Measurements from ENCODE around the gene CYP2C8.
"Not testable (repeated sequence)": the region's sequence is repeated elsewhere in the genome, so short reads cannot be mapped to it uniquely, and the experiment has no call there.

The CYP2C8 gene

GRCh38 chr10:95069286-95069685 lies at the start of gene CYP2C8:
TSS of gene CYP2C8 (minus strand) at chr10:95069497. CDS start at chr10:95069402, 95 bp downstream.
- DNase-seq (ENCODE audit: extremely low spot score): no peak
- TF ChIP-seq, protein P1, sequence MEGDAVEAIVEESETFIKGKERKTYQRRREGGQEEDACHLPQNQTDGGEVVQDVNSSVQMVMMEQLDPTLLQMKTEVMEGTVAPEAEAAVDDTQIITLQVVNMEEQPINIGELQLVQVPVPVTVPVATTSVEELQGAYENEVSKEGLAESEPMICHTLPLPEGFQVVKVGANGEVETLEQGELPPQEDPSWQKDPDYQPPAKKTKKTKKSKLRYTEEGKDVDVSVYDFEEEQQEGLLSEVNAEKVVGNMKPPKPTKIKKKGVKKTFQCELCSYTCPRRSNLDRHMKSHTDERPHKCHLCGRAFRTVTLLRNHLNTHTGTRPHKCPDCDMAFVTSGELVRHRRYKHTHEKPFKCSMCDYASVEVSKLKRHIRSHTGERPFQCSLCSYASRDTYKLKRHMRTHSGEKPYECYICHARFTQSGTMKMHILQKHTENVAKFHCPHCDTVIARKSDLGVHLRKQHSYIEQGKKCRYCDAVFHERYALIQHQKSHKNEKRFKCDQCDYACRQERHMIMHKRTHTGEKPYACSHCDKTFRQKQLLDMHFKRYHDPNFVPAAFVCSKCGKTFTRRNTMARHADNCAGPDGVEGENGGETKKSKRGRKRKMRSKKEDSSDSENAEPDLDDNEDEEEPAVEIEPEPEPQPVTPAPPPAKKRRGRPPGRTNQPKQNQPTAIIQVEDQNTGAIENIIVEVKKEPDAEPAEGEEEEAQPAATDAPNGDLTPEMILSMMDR (IDR thresholded peaks at IDR 0.05; ENCODE audit: control extremely low read depth, extremely low read depth, low read depth, missing control alignments): no peak
- POLR2A ChIA-PET: no interaction called here
- CTCF ChIA-PET: interaction anchor here (1.4 kb wide), 1 partner anchor 17 kb away, joined by 3 read pairs; no protein-coding TSS in a partner anchor

DNA sequence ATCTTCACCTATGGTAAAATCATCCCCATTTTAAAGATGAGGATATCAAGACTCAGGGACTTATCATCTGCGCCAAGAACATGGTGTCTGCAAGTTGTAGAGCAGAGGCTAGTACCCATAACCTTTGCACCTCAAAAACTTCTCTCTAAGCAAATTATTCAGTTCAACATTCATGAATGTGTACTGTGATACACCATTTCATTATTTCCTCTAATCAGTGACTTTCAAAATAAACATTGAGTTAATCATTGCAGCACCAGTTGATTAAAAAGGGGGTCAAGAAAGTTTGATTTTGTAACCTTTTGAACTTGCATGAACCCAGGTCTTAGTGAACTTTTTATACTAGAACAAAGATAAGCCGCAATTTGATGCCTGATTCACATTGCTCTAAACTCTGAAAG lies 47.6 kb upstream of the CYP2C8 start:
- ChIA-PET POLR2A (no interaction called here), CTCF (no interaction called here)
- no peak for DNase-seq (ENCODE audit: extremely low spot score)
- TF ChIP-seq, protein P1 (IDR thresholded peaks at IDR 0.05; ENCODE audit: control extremely low read depth, extremely low read depth, low read depth, missing control alignments): no peak

DNA sequence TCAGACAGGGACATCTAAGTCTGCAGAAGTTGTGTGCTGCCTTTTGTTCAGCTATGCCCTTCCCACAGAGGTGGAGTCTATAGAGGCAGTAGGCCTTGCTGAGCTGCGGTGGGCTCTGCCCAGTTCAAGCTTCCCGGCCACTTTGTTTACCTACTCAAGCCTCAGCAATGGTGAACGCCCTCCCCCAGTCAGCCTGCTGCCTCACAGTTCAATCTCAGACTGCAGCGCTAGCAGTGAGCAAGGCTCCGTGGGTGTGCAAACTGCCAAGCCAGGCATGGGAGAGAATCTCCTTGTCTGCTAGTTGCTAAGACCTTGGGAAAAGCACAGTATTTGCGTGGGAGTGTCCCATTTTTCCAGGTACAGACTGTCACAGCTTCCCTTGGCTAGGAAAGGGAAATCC lies 41.5 kb upstream of the CYP2C8 start:
- POLR2A ChIA-PET: not testable (repeated sequence)
- CTCF ChIA-PET: interaction anchor here (0.7 to 1.2 kb wide), 2 partner anchors 10 to 336 kb away, joined by 3 read pairs; no protein-coding TSS in a partner anchor

DNA sequence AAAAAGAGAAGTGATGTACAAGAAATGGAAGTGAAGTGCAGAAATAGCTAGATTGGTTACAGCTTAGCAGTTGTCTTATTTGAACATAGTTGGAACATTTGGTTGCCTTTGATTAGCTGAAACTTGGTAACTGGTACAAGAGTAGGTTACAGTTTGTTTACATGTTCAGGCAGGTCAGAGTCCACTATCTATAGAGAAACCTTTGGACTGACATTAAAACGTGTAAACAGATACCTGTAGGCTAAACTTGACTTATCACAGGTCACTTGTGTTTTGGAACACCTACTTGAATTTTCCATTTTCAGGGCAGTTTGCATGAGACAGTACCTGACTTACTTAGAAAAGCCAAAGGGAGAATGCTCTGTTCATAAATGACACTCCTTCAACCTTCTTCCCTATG lies 28.5 kb upstream of the CYP2C8 start:
- POLR2A ChIA-PET: no interaction called here
- CTCF ChIA-PET: interaction anchor here (1.5 kb wide), 1 partner anchor 278 kb away, joined by 3 read pairs; no protein-coding TSS in a partner anchor
- no peak for DNase-seq (ENCODE audit: extremely low spot score)
- TF ChIP-seq, protein P1 (IDR thresholded peaks at IDR 0.05; ENCODE audit: control extremely low read depth, extremely low read depth, low read depth, missing control alignments): no peak

More for the DNA sequence above, 41.5 kb upstream of the CYP2C8 start:
- not testable (repeated sequence) for DNase-seq (ENCODE audit: extremely low spot score)

GRCh38 chr10:95096143-95096542 lies 26.8 kb upstream of the CYP2C8 start:
- TF ChIP-seq, protein P1 (IDR thresholded peaks at IDR 0.05; ENCODE audit: control extremely low read depth, extremely low read depth, low read depth, missing control alignments): no peak
- ChIA-PET CTCF (interaction anchor here (1.5 kb wide), 1 partner anchor 279 kb away, joined by 3 read pairs; no protein-coding TSS in a partner anchor), POLR2A (no interaction called here)
- no peak for DNase-seq (ENCODE audit: extremely low spot score)

GRCh38 chr10:95079626-95080025 lies 10.3 kb upstream of the CYP2C8 start:
- DNase-seq (ENCODE audit: extremely low spot score); CTCF ChIA-PET; POLR2A ChIA-PET: not testable (repeated sequence)

DNA sequence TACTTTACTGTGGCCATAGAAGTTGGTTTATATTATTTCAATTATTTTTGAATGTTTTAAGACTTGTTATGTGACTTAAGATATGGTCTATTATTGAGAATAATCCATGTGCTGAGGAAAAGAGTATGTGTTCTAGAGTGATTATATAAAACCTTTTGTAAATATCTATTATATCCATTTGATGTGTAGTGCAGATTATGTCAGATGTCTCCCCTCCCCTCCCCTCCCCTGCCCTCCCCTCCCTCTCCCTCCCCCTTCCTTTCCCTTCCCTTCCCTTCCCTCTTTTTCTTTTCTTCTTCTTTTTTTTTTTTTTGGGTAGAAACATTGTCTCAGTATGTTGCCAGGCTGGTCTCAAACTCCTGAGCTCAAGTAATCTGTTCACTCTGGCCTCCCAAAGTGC lies 8.3 kb upstream of the CYP2C8 start:
- ChIA-PET POLR2A (no interaction called here), CTCF (no interaction called here)
- no peak for DNase-seq (ENCODE audit: extremely low spot score)
- TF ChIP-seq, protein P1 (IDR thresholded peaks at IDR 0.05; ENCODE audit: control extremely low read depth, extremely low read depth, low read depth, missing control alignments): no peak

- ChIA-PET CTCF (no interaction called here), POLR2A (no interaction called here)
- DNase-seq (ENCODE audit: extremely low spot score): no peak
- TF ChIP-seq, protein P1 (IDR thresholded peaks at IDR 0.05; ENCODE audit: control extremely low read depth, extremely low read depth, low read depth, missing control alignments): no peak
These were observed 1.9 kb upstream of the CYP2C8 start for GRCh38 chr10:95071107-95071660.

GRCh38 chr10:95064125-95064524 lies 5.2 kb downstream of the CYP2C8 start:
- CTCF ChIA-PET; POLR2A ChIA-PET; DNase-seq (ENCODE audit: extremely low spot score): not testable (repeated sequence)

Data from GM10248 (cell line).